ENCODE results near the gene TAMALIN.

TAMALIN gene

GRCh38 chr12:52061470-52062166 lies 54.9 kb downstream of the TAMALIN start:
- DNase-seq (ENCODE audit: extremely low read depth, low read depth), result no peak
- no peak for TF ChIP-seq CTCF (IDR thresholded peaks at IDR 0.05; ENCODE audit: low read depth, low read length)

- TF ChIP-seq CTCF (IDR thresholded peaks at IDR 0.05; ENCODE audit: low read depth, low read length), result no peak
- no peak for DNase-seq (ENCODE audit: extremely low read depth, low read depth)
These were observed 55.7 kb downstream of the TAMALIN start for GRCh38 chr12:52062167-52063081.

GRCh38 chr12:52063082-52063924 lies 56.6 kb downstream of the TAMALIN start:
- no peak for TF ChIP-seq CTCF (IDR thresholded peaks at IDR 0.05; ENCODE audit: low read depth, low read length)
- DNase-seq (ENCODE audit: extremely low read depth, low read depth), result no peak

GRCh38 chr12:52063981-52064649 lies 57.4 kb downstream of the TAMALIN start:
- no peak for DNase-seq (ENCODE audit: extremely low read depth, low read depth)
- no peak for TF ChIP-seq CTCF (IDR thresholded peaks at IDR 0.05; ENCODE audit: low read depth, low read length)
